ENCODE results near the gene LMX1A.

The LMX1A gene

GRCh38 chr1:165218731-165219130 lies 137.8 kb downstream of the LMX1A start:
- H3K27me3 ChIP-seq (ENCODE audit: insufficient read depth, poor library complexity, severe bottlenecking): peaks cover 3% of the 10 kb centered on the region
- H3K4me3 ChIP-seq (replicated peaks; ENCODE audit: insufficient read depth, low read length): no peak overlapping the region
- no peak for TF ChIP-seq SPI1 (IDR thresholded peaks at IDR 0.05; ENCODE audit: borderline replicate concordance, low read depth)
- TF ChIP-seq REST (IDR thresholded peaks at IDR 0.05; ENCODE audit: insufficient replicate concordance, low read depth): no peak
- TF ChIP-seq POLR2AphosphoS5 (IDR thresholded peaks at IDR 0.05; ENCODE audit: low read depth): no peak
- no peak for TF ChIP-seq CTCF (IDR thresholded peaks at IDR 0.05; ENCODE audit: insufficient read depth, low read length)
- no peak for TF ChIP-seq GABPA (IDR thresholded peaks at IDR 0.05; ENCODE audit: low read depth)
- DNase-seq (ENCODE audit: low read depth in 1 of 2, low spot score in 1 of 2): no peak
- H3K27ac ChIP-seq (replicated peaks): no peak overlapping the region

GRCh38 chr1:165217958-165218357 lies 138.6 kb downstream of the LMX1A start:
- TF ChIP-seq REST (IDR thresholded peaks at IDR 0.05; ENCODE audit: insufficient replicate concordance, low read depth) (no peak), POLR2AphosphoS5 (IDR thresholded peaks at IDR 0.05; ENCODE audit: low read depth) (no peak), SPI1 (IDR thresholded peaks at IDR 0.05; ENCODE audit: borderline replicate concordance, low read depth) (no peak), CTCF (IDR thresholded peaks at IDR 0.05; ENCODE audit: insufficient read depth, low read length) (no peak), GABPA (IDR thresholded peaks at IDR 0.05; ENCODE audit: low read depth) (no peak)
- peaks cover 3% of the 10 kb centered on the region for H3K27me3 ChIP-seq (ENCODE audit: insufficient read depth, poor library complexity, severe bottlenecking)
- DNase-seq (ENCODE audit: low read depth in 1 of 2, low spot score in 1 of 2): no peak
- H3K4me3 ChIP-seq (replicated peaks; ENCODE audit: insufficient read depth, low read length): no peak overlapping the region
- H3K27ac ChIP-seq (replicated peaks): no peak overlapping the region

GRCh38 chr1:165216254-165216653 lies 140.3 kb downstream of the LMX1A start:
- H3K4me3 ChIP-seq (replicated peaks; ENCODE audit: insufficient read depth, low read length): no peak overlapping the region
- no peak overlapping the region for H3K27ac ChIP-seq (replicated peaks)
- TF ChIP-seq SPI1 (IDR thresholded peaks at IDR 0.05; ENCODE audit: borderline replicate concordance, low read depth) (no peak), CTCF (IDR thresholded peaks at IDR 0.05; ENCODE audit: insufficient read depth, low read length) (no peak), POLR2AphosphoS5 (IDR thresholded peaks at IDR 0.05; ENCODE audit: low read depth) (no peak), GABPA (IDR thresholded peaks at IDR 0.05; ENCODE audit: low read depth) (no peak), REST (IDR thresholded peaks at IDR 0.05; ENCODE audit: insufficient replicate concordance, low read depth) (no peak)
- H3K27me3 ChIP-seq (ENCODE audit: insufficient read depth, poor library complexity, severe bottlenecking): peaks cover 3% of the 10 kb centered on the region
- DNase-seq (ENCODE audit: low read depth in 1 of 2, low spot score in 1 of 2): no peak
